Hepatocyte (in vitro differentiated cells): ENCODE data around the gene OGG1. TPM values are rescaled to one million over a fixed set of nuclear protein-coding genes. Genes with fewer than 3 reads are reported as not detected.

Experiments
- DNase-seq: peaks from one replicate; pipeline ENCODE4 v3.0.0-alpha.2; 2016; ENCODE audit warnings: low spot score
- H2AFZ ChIP-seq: fragments of 200-600 bp; sonication (generic); 2 replicates; pipeline ENCODE4 v1.6.0; 2016; ENCODE audit warnings: antibody characterized with exemption, mild to moderate bottlenecking
- H3K27ac ChIP-seq: fragments of 200-600 bp; sonication (generic); 2 replicates; pipeline ENCODE4 v1.5.1; 2016; ENCODE audit warnings: mild to moderate bottlenecking
- H3K27me3 ChIP-seq: fragments of 200-600 bp; sonication (generic); 2 replicates; pipeline ENCODE4 v1.6.1; 2016
- H3K36me3 ChIP-seq: fragments of 200-600 bp; sonication (generic); replicated peaks from 2 replicates; pipeline ENCODE4 v1.5.1; 2016; ENCODE audit warnings: low read depth; ENCODE audit not compliant: insufficient read depth
- H3K4me1 ChIP-seq: fragments of 200-600 bp; sonication (generic); 2 replicates; pipeline ENCODE4 v1.5.1; 2016; ENCODE audit warnings: mild to moderate bottlenecking, moderate library complexity; ENCODE audit not compliant: insufficient read depth
- H3K4me2 ChIP-seq: fragments of 200-600 bp; sonication (generic); 2 replicates; pipeline ENCODE4 v1.6.0; 2016
- H3K4me3 ChIP-seq: fragments of 200-600 bp; sonication (generic); 2 replicates; pipeline ENCODE4 v1.5.1; 2016; ENCODE audit warnings: mild to moderate bottlenecking
- H3K79me2 ChIP-seq: fragments of 200-600 bp; sonication (generic); 2 replicates; pipeline ENCODE4 v1.6.0; 2017; ENCODE audit warnings: mild to moderate bottlenecking
- H3K9me2 ChIP-seq: fragments of 200-600 bp; sonication (generic); replicated peaks from 2 replicates; pipeline ENCODE4 v1.6.0; 2017; ENCODE audit warnings: mild to moderate bottlenecking; ENCODE audit not compliant: insufficient read depth
- H3K9me3 ChIP-seq: fragments of 200-600 bp; sonication (generic); 2 replicates; pipeline ENCODE4 v1.5.1; 2016; ENCODE audit warnings: low read depth, mild to moderate bottlenecking
- H4K20me1 ChIP-seq: fragments of 200-600 bp; sonication (generic); 2 replicates; pipeline ENCODE4 v1.6.0; 2016; ENCODE audit warnings: mild to moderate bottlenecking; ENCODE audit not compliant: insufficient read depth, poor library complexity, severe bottlenecking
- CTCF ChIP-seq: fragments of 200-600 bp; sonication (generic); IDR thresholded peaks from 2 replicates; pipeline ENCODE4 v1.5.1; 2016; ENCODE audit warnings: antibody characterized with exemption, mild to moderate bottlenecking; ENCODE audit not compliant: poor library complexity
- EZH2 ChIP-seq: fragments of 200-600 bp; sonication (generic); IDR thresholded peaks from 2 replicates; pipeline ENCODE4 v1.6.1; 2016; ENCODE audit warnings: antibody characterized with exemption, mild to moderate bottlenecking, borderline replicate concordance
- EZH2phosphoT487 ChIP-seq: fragments of 200-600 bp; sonication (generic); IDR thresholded peaks from one replicate; pipeline ENCODE4 v1.6.1; 2018; ENCODE audit warnings: antibody characterized with exemption, mild to moderate bottlenecking, low read depth, moderate library complexity; ENCODE audit not compliant: unreplicated experiment, severe bottlenecking
- WGBS: methylation state at CpG from one replicate; pipeline ENCODE4 v1.1.6; 2016; ENCODE audit warnings: low lambda C conversion rate; ENCODE audit errors: missing lambda C conversion rate; 5-methylcytosine and 5-hydroxymethylcytosine counted together
- polyA plus RNA-seq: library from polyadenylated mRNA; unstranded; fragments of >200 nt; fragmentation: Nextera tagmentation; extraction: Ambion mirVana; gene quantifications from 2 replicates; pipeline ENCODE4 v1.2.1, GENCODE V29; 2016
- total RNA-seq: library from RNA; depleted of rRNA; stranded (reverse); fragments of >200 nt; gene quantifications from 2 replicates; pipeline ENCODE4 v1.2.3, GENCODE V29; 2014

OGG1 gene
- total and polyA plus RNA-seq, 2 experiments from 2014 or later = 34.7 to 43.2 TPM

- Histone ChIP-seq H3K9me3 (no peaks in the 10 kb centered on the region), H3K79me2 (peaks cover 56% of the 10 kb centered on the region), H3K36me3 (peaks cover 6% of the 10 kb centered on the region)
These were observed 47.6 kb downstream of the OGG1 start for GRCh38 chr3:9797196-9797945.

GRCh38 chr3:9800529-9800928, 50.8 kb downstream of the OGG1 start:
- Histone ChIP-seq H2AFZ (no peak overlapping the region), H4K20me1 (peaks cover 3% of the 10 kb centered on the region), H3K27ac (no peak overlapping the region), H3K9me2 (no peaks in the 10 kb centered on the region), H3K79me2 (peaks cover 31% of the 10 kb centered on the region), H3K27me3 (no peaks in the 10 kb centered on the region), H3K4me1 (no peaks in the 10 kb centered on the region), H3K4me2 (no peak overlapping the region), H3K4me3 (no peak overlapping the region), H3K9me3 (no peaks in the 10 kb centered on the region), H3K36me3 (peaks cover 6% of the 10 kb centered on the region)
- 88% methylated on average over 5 of the region's 5 CpGs for WGBS
- no peak for DNase-seq
- TF ChIP-seq CTCF (peak; percentile 30), EZH2 (no peak)

More at GRCh38 chr3:9797196-9797945, 47.6 kb downstream of the OGG1 start:
- no peaks in the 10 kb centered on the region for H3K9me2 ChIP-seq
- H2AFZ ChIP-seq = no peak overlapping the region
- WGBS = 97% methylated on average over 12 of the region's 12 CpGs
- peaks cover 8% of the 10 kb centered on the region for H4K20me1 ChIP-seq
- no peak for TF ChIP-seq CTCF
- no peak for TF ChIP-seq EZH2
- TF ChIP-seq EZH2phosphoT487 = no peak
- DNase-seq = no peak
- H3K4me2 ChIP-seq = no peak overlapping the region
- H3K4me3 ChIP-seq = no peak overlapping the region
- H3K27me3 ChIP-seq = no peaks in the 10 kb centered on the region
- no peak overlapping the region for H3K27ac ChIP-seq
- H3K4me1 ChIP-seq = peaks cover 6% of the 10 kb centered on the region

- TF ChIP-seq CTCF (no peak), EZH2phosphoT487 (no peak), EZH2 (no peak)
These were observed 53.7 kb downstream of the OGG1 start for GRCh38 chr3:9803494-9803893.

More at GRCh38 chr3:9803494-9803893, 53.7 kb downstream of the OGG1 start:
- no peak overlapping the region for H3K4me3 ChIP-seq
- H3K36me3 ChIP-seq = peaks cover 6% of the 10 kb centered on the region
- no peaks in the 10 kb centered on the region for H3K9me3 ChIP-seq
- no peaks in the 10 kb centered on the region for H3K9me2 ChIP-seq
- WGBS = 85% methylated on average over 1 of the region's 1 CpG
- H3K27me3 ChIP-seq = no peaks in the 10 kb centered on the region
- H3K27ac ChIP-seq = no peak overlapping the region
- peaks cover 3% of the 10 kb centered on the region for H3K79me2 ChIP-seq
- H3K4me2 ChIP-seq = no peak overlapping the region
- H2AFZ ChIP-seq = no peak overlapping the region
- no peaks in the 10 kb centered on the region for H4K20me1 ChIP-seq
- no peaks in the 10 kb centered on the region for H3K4me1 ChIP-seq
- DNase-seq = no peak
